Measurements from ENCODE around the gene HIC2. TPM values are rescaled to one million over a fixed set of nuclear protein-coding genes. Genes with fewer than 3 reads are reported as not detected.
"Not testable (repeated sequence)": the region's sequence is repeated elsewhere in the genome, so short reads cannot be mapped to it uniquely, and the experiment has no call there.

Gene HIC2

DNA sequence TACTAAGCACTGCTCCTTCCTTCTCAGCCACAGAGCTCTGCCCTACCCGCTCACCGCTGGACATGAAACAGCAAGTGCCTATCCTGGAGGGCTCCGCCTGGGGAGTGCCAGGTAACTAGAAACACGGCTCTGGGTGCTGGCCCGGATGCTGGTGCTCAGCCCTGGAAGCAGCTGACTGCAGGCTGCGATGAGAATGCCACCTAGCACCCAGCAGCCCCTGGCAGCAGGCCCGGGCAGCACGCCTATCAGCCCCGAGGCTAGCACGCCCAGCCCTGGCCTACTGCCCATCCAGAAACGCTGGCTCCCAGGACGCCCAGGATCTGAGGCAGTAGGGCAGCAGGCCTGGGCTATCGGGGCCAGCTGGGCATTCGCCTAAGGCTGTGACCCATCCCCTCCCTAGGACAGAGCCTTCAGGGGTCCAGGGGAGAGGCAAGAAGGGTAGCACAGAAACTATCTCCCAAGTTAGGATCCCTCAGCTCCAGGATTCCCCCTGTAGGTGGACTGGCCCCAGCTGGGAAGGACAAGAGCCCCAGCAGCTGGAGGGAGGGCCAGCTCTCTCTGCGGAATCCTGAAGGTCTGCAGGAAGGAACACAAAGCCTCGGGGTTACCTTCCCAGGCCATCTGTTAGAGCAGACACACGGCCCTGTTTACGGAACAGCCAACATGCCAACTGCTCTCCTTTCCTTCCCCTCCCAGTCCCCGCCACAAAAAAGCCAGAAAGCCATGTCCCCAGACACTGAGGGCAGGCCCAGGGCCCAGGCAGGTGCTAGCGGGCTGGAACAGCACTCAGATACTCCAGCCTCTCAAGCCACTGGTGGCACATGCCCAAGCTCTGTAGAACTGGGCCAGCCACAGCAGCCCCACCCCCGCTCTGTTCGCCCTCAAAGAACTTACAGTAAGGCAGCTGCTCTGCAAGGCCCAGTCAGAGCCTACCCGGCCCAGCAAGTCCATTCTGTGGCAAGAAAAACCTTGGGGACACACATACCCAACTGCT lies 76.9 kb downstream of the HIC2 start:
- H3K18ac ChIP-seq (ENCODE audit: low read length); H3K79me2 ChIP-seq (ENCODE audit: control insufficient read depth, insufficient read depth, low read length); H3K56ac ChIP-seq (ENCODE audit: low read length); H2AK5ac ChIP-seq (ENCODE audit: low read length); H3K4me2 ChIP-seq (ENCODE audit: low read length); H3K27me3 ChIP-seq (ENCODE audit: insufficient read depth, low read length, poor library complexity); H2BK120ac ChIP-seq (ENCODE audit: low read depth, low read length); H3K4ac ChIP-seq (ENCODE audit: low read depth, low read length); H4K8ac ChIP-seq (ENCODE audit: low read depth, low read length); DNase-seq; H3K4me3 ChIP-seq (ENCODE audit: low read length); H3K79me1 ChIP-seq (ENCODE audit: low read length); H3K23ac ChIP-seq (ENCODE audit: low read length); H3K4me1 ChIP-seq (ENCODE audit: control insufficient read depth, low read depth, low read length); H4K5ac ChIP-seq (ENCODE audit: low read length); H3K9ac ChIP-seq (ENCODE audit: low read length); H2BK5ac ChIP-seq (ENCODE audit: low read length); H3K27ac ChIP-seq (ENCODE audit: low read depth, low read length); H2BK15ac ChIP-seq (replicated peaks; ENCODE audit: low read depth); H3K36me3 ChIP-seq (ENCODE audit: control insufficient read depth, insufficient read depth, low read length): not testable (repeated sequence)
- WGBS (ENCODE audit: extremely low coverage, insufficient coverage, low lambda C conversion rate), result no CpG with 5 or more reads among the region's 23 CpGs

DNA sequence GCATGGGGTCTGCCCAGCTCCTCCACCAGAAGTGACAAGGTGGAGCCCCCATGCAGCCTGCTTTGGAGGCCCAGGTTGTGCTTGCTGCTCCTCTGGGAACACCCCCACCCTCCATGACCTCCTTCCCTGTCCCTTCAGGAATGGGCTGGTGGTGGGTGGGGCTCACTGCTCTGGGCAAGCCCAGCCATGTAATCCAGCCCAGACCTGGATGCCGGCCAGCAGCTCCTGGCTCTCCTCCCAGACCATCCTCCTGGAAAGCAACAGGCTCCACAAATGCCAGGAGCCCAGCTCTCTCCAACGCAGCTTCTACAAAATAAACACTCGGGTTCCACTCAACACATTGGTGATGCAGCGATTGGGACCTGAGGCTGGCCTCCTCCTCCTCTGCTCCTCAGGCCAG lies 80.8 kb downstream of the HIC2 start:
- H3K18ac ChIP-seq (ENCODE audit: low read length); H3K4ac ChIP-seq (ENCODE audit: low read depth, low read length); H3K79me1 ChIP-seq (ENCODE audit: low read length); H3K36me3 ChIP-seq (ENCODE audit: control insufficient read depth, insufficient read depth, low read length); H2AK5ac ChIP-seq (ENCODE audit: low read length); H3K27ac ChIP-seq (ENCODE audit: low read depth, low read length); H3K56ac ChIP-seq (ENCODE audit: low read length); H4K8ac ChIP-seq (ENCODE audit: low read depth, low read length); H2BK15ac ChIP-seq (replicated peaks; ENCODE audit: low read depth); H3K4me2 ChIP-seq (ENCODE audit: low read length); H3K4me3 ChIP-seq (ENCODE audit: low read length); DNase-seq; H3K23ac ChIP-seq (ENCODE audit: low read length); H3K27me3 ChIP-seq (ENCODE audit: insufficient read depth, low read length, poor library complexity); H3K79me2 ChIP-seq (ENCODE audit: control insufficient read depth, insufficient read depth, low read length); H2BK5ac ChIP-seq (ENCODE audit: low read length); H3K4me1 ChIP-seq (ENCODE audit: control insufficient read depth, low read depth, low read length); H4K5ac ChIP-seq (ENCODE audit: low read length); H2BK120ac ChIP-seq (ENCODE audit: low read depth, low read length); H3K9ac ChIP-seq (ENCODE audit: low read length): not testable (repeated sequence)
- no CpG with 5 or more reads among the region's 4 CpGs for WGBS (ENCODE audit: extremely low coverage, insufficient coverage, low lambda C conversion rate)

DNA sequence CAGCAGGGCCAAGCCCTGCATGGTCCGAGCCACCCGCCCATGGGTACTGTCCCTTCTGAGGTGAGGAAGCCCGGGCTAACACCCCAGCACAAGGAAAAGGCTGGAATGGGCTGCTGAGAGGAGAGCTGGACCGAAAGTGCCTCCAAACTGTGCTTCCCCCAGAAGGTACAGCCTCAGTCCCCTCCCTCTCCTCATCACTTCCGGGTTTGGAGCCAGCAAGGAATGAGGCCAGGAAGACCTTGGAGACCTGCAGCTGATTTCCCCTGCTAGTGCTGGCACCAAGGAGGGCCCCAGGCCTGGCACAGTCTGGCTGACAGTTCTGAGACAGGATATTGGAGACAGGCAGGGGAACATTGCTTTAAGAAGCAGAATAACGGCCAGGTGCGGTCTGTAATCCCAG lies 81.3 kb downstream of the HIC2 start:
- not testable (repeated sequence) for H3K36me3 ChIP-seq (ENCODE audit: control insufficient read depth, insufficient read depth, low read length); H4K5ac ChIP-seq (ENCODE audit: low read length); H3K79me2 ChIP-seq (ENCODE audit: control insufficient read depth, insufficient read depth, low read length); H3K4me3 ChIP-seq (ENCODE audit: low read length); H3K9ac ChIP-seq (ENCODE audit: low read length); H2BK15ac ChIP-seq (replicated peaks; ENCODE audit: low read depth); H3K23ac ChIP-seq (ENCODE audit: low read length); H2BK5ac ChIP-seq (ENCODE audit: low read length); H3K27me3 ChIP-seq (ENCODE audit: insufficient read depth, low read length, poor library complexity); H3K4ac ChIP-seq (ENCODE audit: low read depth, low read length); H3K4me2 ChIP-seq (ENCODE audit: low read length); H2AK5ac ChIP-seq (ENCODE audit: low read length); H3K18ac ChIP-seq (ENCODE audit: low read length); H3K4me1 ChIP-seq (ENCODE audit: control insufficient read depth, low read depth, low read length); H3K27ac ChIP-seq (ENCODE audit: low read depth, low read length); H2BK120ac ChIP-seq (ENCODE audit: low read depth, low read length); H3K79me1 ChIP-seq (ENCODE audit: low read length); DNase-seq; H3K56ac ChIP-seq (ENCODE audit: low read length); H4K8ac ChIP-seq (ENCODE audit: low read depth, low read length)
- no CpG with 5 or more reads among the region's 7 CpGs for WGBS (ENCODE audit: extremely low coverage, insufficient coverage, low lambda C conversion rate)

DNA sequence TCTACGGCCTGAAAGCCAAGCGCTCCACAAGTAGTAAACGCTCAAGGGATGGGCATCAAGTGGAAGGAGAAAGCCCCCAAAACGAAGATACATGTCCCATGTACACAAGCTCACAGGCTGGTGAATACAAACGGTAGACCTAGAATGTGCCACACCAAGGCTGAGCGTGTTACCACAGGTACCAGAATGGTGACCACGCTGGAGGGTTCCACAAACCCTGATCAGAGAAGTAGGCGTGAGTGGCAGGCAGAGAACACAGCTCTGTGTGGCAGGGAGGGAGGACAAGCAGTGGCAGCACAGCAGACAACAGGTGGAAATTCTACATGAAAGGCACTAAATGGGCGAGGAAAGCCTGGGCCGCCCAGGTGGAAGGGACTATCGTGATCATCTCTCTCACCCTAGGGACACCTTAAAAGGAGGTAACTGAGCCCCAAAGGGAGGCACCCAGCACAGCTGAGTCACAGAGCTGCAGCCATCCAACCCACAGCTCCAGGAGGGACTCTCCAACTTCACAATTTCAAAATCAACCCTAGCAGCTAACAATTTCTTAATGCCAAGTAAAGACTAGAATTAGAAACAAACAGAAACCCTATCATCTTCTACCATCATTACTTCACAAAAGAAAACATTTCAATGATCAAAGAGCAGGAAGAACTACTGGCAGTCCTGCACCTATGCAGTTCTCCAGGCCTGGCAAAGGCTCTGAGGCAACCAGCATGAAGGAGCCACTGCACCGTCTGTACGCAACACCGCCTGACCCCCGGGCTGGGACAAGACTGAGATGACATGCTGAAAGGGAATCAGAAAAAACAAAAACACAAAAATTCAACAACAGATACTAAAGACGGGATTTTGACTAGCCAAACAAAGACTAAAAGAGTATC lies 82.7 kb downstream of the HIC2 start:
- not testable (repeated sequence) for H4K5ac ChIP-seq (ENCODE audit: low read length); H3K9ac ChIP-seq (ENCODE audit: low read length); H3K18ac ChIP-seq (ENCODE audit: low read length); H3K4ac ChIP-seq (ENCODE audit: low read depth, low read length); H3K56ac ChIP-seq (ENCODE audit: low read length); H4K8ac ChIP-seq (ENCODE audit: low read depth, low read length); H2BK15ac ChIP-seq (replicated peaks; ENCODE audit: low read depth); H3K36me3 ChIP-seq (ENCODE audit: control insufficient read depth, insufficient read depth, low read length); H3K4me1 ChIP-seq (ENCODE audit: control insufficient read depth, low read depth, low read length); H3K4me3 ChIP-seq (ENCODE audit: low read length); H3K27ac ChIP-seq (ENCODE audit: low read depth, low read length); H2BK120ac ChIP-seq (ENCODE audit: low read depth, low read length); H3K79me2 ChIP-seq (ENCODE audit: control insufficient read depth, insufficient read depth, low read length); H3K79me1 ChIP-seq (ENCODE audit: low read length); DNase-seq; H3K4me2 ChIP-seq (ENCODE audit: low read length); H3K23ac ChIP-seq (ENCODE audit: low read length); H2BK5ac ChIP-seq (ENCODE audit: low read length); H3K27me3 ChIP-seq (ENCODE audit: insufficient read depth, low read length, poor library complexity); H2AK5ac ChIP-seq (ENCODE audit: low read length)
- WGBS (ENCODE audit: extremely low coverage, insufficient coverage, low lambda C conversion rate), result no CpG with 5 or more reads among the region's 16 CpGs

Small RNA genes lying within 50 kb of the gene (small RNA-seq; reads per million reads assigned to genes)
- gene RF00492 (ENCODE audit: insufficient read depth) (not detected), gene RN7SKP63 (ENCODE audit: insufficient read depth) (not detected)
